Kidney tubule cell (primary cell): ENCODE results near the gene CCDC159.
"Not testable (repeated sequence)": the region's sequence is repeated elsewhere in the genome, so short reads cannot be mapped to it uniquely, and the experiment has no call there.

ENCODE experiments used
- DNase-seq: peaks from one replicate; pipeline ENCODE4 v3.0.0-alpha.2; 2018; ENCODE audit warnings: low spot score

CCDC159 gene

GRCh38 chr19:11365557-11366117 is 19.3 kb downstream of the CCDC159 start:
- no peak for DNase-seq

- no peak for DNase-seq
Measured at GRCh38 chr19:11367528-11367927, 21.2 kb downstream of the CCDC159 start.

- no peak for DNase-seq
Measured at GRCh38 chr19:11370744-11371143, 24.4 kb downstream of the CCDC159 start.

- peak; percentile 31 for DNase-seq
Measured at GRCh38 chr19:11373166-11373884, 27.0 kb downstream of the CCDC159 start.

DNA sequence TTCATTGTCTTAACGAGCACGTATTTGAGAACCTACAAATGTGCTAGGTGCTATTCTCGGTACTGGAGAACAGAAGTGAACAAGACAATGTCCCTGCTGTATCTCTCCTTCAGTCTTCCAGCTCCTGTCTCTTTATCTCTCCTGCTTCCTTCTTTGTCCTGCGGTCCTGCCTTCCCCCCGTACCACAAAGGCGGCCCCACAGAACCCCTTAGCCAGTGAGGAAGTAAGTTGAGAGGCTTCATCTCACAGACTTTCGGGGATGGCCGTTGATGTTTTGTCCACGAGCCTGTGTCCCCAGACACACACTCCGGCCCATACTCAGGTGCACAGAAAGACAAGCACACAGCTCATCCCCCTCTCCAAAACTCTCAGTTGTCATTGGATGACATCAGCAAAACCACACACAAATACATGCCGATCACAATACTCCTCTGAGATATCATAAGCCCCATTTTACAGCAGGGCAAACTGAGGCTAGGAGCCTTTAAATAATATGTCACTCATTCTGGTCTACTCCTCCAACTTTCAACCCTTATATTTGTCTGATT is 27.6 kb downstream of the CCDC159 start:
- DNase-seq = no peak

GRCh38 chr19:11374433-11375142 is 28.3 kb downstream of the CCDC159 start, which contains the start of gene SWSAP1:
Gene SWSAP1, plus strand, starts transcription at chr19:11374666. Its CDS starts 15 bp downstream, at chr19:11374681.
- DNase-seq = peak; percentile 100

- peak; percentile 65 for DNase-seq
Measured at GRCh38 chr19:11375143-11375948, 29.0 kb downstream of the CCDC159 start.

DNA sequence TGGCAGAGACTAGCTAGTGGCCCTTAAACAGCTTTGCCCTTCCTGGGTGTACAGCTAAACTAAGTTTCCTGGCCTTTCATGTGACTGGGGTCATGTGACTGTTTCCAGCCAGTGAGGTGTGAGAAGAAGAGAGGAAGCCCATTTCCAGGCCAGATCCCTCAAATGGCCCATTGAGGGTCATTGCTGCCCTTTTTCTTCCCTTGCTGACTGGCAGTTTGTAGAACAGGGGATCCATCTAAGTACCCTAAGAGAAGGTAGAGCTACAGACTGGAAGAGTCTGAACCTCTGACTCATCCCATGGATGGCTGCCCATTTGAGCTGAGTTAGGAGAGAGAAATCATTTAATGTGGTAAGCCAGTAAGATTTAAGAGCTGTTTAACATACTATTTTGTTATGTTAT is 30.9 kb downstream of the CCDC159 start:
- DNase-seq = peak; percentile 85

GRCh38 chr19:11377756-11378155 is 31.4 kb downstream of the CCDC159 start:
- DNase-seq = peak; percentile 26

DNA sequence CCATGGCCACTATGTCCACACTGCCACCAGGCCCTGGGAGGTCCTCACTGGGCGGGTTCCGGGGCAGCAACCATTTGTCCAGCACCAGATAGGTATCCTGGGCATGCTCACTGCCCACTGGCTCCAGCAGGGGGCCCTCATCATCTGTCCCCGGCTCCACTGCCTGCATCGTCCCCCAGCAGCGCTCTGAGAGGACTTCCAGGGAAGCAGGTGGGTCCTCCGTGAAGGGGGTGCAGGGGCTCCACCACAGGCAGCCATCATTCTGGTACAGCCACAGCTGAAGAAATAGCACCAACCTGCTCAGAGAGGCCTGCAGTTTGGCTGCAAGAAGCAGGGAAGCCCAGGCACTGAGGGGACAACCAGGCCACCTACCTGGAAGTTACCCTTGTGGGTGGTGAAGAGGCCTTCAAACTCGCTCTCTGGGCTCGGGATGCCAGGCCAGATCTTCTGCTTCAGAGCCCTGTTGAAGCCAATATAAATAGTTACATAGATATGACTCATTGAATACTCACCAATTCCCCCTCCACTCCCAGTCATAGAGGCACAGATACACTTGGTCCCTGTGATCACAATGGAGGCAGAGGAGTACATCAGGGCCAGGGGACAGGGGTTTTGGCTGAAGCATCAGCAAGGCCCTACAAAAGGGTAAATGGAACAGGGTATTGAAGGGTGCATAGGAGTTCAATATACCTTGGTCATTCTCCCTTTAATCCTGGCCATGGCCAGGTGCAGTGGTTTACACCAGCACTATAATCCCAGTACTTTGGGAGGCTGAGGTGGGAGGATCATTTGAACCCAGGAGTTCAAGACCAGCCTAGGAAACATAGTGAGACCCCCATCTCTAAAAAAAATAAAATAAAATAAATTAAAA is 32.2 kb downstream of the CCDC159 start:
- DNase-seq = peak; percentile 87

- not testable (repeated sequence) for DNase-seq
Measured at GRCh38 chr19:11379269-11379845, 33.0 kb downstream of the CCDC159 start.

GRCh38 chr19:11379857-11380350 is 33.6 kb downstream of the CCDC159 start:
- no peak for DNase-seq

GRCh38 chr19:11380653-11381537 is 34.6 kb downstream of the CCDC159 start:
- DNase-seq = peak; percentile 98

DNA sequence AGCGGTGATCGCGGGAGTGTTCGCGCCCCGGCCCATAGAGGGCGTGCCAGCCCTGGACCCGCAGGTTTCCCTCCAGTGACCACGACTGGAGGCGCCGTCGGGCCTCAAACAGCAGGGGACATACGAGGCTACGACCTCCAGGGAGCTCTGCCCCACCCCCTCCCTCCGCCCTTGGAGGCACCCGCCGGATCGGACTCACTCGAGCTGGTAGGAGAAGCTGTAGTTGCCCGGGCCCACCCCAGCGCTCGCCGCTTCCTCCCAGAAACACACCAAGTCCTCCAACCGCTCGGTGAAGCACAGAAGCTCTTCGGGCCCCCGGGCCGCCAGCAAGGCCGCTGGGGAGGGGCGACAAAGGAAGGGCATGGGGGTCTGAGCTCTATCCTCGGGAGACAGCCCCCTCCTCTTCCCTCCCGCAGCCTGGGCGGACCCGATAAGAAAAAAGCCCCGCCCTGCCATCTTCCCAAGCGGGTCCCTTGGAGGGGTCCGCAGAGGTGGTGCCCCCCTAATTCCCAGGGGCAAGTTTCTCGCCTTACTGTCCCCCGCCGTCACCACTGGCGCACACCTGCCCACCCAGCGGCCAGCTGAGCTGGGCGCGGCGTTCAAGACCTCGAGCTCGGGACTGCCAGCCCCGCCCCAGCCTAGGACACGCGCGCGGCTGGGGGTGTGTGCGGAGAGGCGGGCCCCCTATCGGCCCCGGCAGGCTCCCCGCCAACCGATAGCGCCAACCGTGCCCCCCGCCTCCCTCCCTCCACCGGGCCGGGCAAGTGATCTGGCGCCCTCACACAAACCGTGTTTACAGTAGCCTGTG is 36.8 kb downstream of the CCDC159 start:
- peak; percentile 48 for DNase-seq

GRCh38 chr19:11383706-11384048 is 37.4 kb downstream of the CCDC159 start:
- DNase-seq = no peak

GRCh38 chr19:11384778-11385129 is 38.4 kb downstream of the CCDC159 start:
- no peak for DNase-seq

DNA sequence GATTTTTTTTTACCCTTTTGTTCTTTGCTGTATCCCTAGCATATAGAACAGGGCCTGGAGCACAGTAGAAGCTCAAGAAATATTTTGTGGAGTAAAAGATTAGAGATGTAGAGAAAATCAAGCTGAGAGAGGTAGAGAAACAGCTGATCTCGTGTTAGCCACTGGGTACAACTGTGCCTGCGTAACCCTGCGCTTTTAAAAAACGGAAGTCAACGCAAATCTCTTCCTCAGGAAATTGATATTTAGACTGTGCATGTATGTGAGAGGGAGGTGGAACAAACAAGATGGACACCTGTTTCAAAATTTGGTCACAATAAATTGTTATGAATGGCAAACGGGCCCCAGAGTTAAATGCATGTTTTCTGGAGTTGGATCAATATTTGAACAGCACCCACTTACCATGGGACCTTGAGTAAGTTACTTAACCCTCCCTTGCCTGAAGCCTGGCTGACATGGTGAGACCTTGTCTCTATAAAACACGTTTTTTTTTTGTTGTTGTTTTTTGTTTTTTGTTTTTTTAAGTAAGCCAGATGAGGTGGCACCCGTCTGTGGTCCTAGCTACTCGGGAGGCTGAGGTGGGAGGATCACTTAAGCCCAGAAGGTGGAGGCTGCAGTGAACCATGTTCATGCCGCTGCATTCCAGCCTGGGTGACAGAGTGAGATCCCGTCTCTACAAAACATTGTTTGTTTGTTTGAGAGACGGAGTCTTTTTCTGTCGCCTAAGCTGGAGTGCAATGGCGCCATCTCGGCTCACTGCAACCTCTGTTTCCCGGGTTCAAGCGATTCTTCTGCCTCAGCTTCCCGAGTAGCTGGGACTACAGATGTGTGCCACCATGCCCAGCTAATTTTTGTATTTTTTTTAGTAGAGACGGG is 41.1 kb downstream of the CCDC159 start:
- DNase-seq = no peak

- no peak for DNase-seq
Measured at GRCh38 chr19:11390359-11390758, 44.0 kb downstream of the CCDC159 start.
